GM21528 (cell line): ENCODE results near the gene FITM1.

Experiments used
- ATAC-seq: cut with Tn5 transposase; IDR thresholded peaks from one replicate; pipeline ENCODE4 v1.9.1; 2021; ENCODE audit warnings: mild to moderate bottlenecking, moderate library complexity; ENCODE audit not compliant: unreplicated experiment, low FRiP score

The FITM1 gene

DNA sequence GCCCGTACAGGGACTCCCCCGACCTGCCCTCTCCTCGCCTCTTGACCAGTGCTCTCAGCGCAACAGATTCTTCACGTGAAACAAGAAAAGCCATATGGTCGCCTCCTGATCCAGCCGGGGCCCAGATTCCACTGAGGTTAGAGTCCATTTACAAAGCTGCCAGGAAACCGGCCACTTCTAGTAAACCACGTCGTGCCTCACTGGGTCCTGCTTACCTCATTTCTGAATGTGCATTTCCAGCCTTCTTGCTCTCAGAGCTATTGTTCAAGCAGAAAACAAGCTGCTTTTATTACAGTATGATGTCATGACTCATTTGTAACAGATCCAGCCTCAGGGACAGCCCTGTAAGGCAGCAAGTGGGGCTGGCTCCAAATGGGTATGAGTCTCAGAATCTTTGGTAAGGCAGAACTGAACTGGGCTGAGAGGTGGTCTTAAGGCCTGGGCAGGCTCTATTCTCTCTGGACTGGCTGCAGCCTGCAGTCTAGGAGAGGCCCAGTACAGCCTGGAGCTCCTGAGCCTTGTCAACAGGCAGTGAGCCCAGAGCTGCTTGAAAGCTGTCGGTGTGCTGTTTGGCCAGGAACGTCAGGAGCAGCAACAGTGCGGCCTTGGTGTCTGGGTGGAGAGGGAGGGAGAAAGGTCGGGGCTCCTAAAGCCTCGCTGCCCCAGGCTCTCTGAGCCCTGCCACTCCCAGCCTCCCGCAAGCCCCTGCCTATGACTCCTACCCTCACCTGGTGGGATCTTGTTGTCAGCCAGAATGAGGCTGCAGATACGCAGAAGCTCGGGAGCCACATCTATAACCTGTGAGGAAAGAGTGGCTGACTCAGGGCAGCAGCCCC, 49.7 kb downstream of the FITM1 start:
- ATAC-seq = no peak

DNA sequence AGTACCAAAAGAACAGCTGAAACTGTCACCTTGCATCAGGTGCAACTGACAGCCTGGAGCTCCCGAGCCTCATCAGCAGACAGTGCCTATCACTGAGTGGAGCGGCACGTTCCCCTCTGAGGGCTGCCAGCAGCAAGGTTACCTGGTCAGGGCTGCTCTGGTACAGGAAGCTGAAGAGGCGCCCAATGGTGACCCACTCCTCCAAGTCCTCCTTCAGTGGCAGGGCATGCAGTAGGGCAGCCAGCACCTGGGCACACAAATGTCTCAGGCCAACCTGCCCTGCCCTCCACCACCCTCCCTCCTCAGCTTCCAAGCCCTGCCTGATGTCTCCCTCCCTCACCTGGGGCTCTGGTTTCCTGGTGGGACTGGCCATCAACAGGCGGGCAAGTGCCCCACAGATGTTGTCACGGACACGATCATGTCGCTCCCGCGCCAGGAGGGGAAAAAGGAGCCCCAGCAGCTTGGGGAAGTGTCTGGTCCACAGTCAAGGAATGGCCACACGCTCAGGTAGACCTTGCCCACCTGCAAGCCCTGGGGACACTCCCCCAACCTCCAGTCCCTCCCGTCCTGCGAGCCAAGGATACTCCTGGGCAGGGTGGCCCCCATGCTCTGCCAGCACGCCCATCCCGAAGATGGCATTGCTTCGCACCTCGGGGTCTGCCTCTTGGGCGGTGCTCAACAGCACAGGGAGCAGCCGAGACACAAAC, 51.1 kb downstream of the FITM1 start:
- ATAC-seq = no peak
